Measurements from ENCODE around the gene RERG. TPM values are rescaled to one million over a fixed set of nuclear protein-coding genes. Genes with fewer than 3 reads are reported as not detected.

Gene RERG
- total RNA-seq, 2 experiments from 2014 or later, result not detected

GRCh38 chr12:15172060-15172822 is 49.0 kb downstream of the RERG start:
- ATAC-seq (no peak), DNase-seq (no peak)
- Mint-ChIP-seq H3K36me3 (ENCODE audit: low read depth) (no peaks in the 10 kb centered on the region), H3K9me3 (no peaks in the 10 kb centered on the region), H3K4me3 (no peak overlapping the region), H3K27me3 (peaks cover 6% of the 10 kb centered on the region), H3K4me1 (ENCODE audit: low read depth) (no peaks in the 10 kb centered on the region), H3K27ac (no peak overlapping the region)
- CTCF ChIA-PET, result interaction anchor here (1.0 to 1.3 kb wide), 3 partner anchors 9 to 49 kb away, joined by 3 to 4 read pairs (median 3); partner anchors contain the start of gene RERG
- POLR2A ChIA-PET, result interaction anchor here (0.6 kb wide), 1 partner anchor 32 kb away, joined by 3 read pairs; no protein-coding TSS in a partner anchor
- intact Hi-C loops (cut with micrococcal nuclease), result no loop called here
- TF ChIP-seq, protein P1, sequence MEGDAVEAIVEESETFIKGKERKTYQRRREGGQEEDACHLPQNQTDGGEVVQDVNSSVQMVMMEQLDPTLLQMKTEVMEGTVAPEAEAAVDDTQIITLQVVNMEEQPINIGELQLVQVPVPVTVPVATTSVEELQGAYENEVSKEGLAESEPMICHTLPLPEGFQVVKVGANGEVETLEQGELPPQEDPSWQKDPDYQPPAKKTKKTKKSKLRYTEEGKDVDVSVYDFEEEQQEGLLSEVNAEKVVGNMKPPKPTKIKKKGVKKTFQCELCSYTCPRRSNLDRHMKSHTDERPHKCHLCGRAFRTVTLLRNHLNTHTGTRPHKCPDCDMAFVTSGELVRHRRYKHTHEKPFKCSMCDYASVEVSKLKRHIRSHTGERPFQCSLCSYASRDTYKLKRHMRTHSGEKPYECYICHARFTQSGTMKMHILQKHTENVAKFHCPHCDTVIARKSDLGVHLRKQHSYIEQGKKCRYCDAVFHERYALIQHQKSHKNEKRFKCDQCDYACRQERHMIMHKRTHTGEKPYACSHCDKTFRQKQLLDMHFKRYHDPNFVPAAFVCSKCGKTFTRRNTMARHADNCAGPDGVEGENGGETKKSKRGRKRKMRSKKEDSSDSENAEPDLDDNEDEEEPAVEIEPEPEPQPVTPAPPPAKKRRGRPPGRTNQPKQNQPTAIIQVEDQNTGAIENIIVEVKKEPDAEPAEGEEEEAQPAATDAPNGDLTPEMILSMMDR (IDR thresholded peaks at IDR 0.05), result no peak

- H3K4me1 Mint-ChIP-seq (ENCODE audit: low read depth), result no peaks in the 10 kb centered on the region
- DNase-seq (no peak), ATAC-seq (no peak)
- TF ChIP-seq, protein P1 (IDR thresholded peaks at IDR 0.05), result no peak
- intact Hi-C loops (cut with micrococcal nuclease), result no loop called here
- no peak overlapping the region for H3K4me3 Mint-ChIP-seq
- H3K27me3 Mint-ChIP-seq, result peaks cover 5% of the 10 kb centered on the region
- H3K9me3 Mint-ChIP-seq, result no peaks in the 10 kb centered on the region
- CTCF ChIA-PET, result interaction anchor here (1.0 kb wide), 1 partner anchor 50 kb away, joined by 3 read pairs; the partner anchor contains the start of gene RERG
- no peaks in the 10 kb centered on the region for H3K36me3 Mint-ChIP-seq (ENCODE audit: low read depth)
- no peak overlapping the region for H3K27ac Mint-ChIP-seq
- POLR2A ChIA-PET, result interaction anchor here (0.6 kb wide), 1 partner anchor 31 kb away, joined by 3 read pairs; no protein-coding TSS in a partner anchor
Observed at GRCh38 chr12:15171012-15171655, 50.1 kb downstream of the RERG start.

DNA sequence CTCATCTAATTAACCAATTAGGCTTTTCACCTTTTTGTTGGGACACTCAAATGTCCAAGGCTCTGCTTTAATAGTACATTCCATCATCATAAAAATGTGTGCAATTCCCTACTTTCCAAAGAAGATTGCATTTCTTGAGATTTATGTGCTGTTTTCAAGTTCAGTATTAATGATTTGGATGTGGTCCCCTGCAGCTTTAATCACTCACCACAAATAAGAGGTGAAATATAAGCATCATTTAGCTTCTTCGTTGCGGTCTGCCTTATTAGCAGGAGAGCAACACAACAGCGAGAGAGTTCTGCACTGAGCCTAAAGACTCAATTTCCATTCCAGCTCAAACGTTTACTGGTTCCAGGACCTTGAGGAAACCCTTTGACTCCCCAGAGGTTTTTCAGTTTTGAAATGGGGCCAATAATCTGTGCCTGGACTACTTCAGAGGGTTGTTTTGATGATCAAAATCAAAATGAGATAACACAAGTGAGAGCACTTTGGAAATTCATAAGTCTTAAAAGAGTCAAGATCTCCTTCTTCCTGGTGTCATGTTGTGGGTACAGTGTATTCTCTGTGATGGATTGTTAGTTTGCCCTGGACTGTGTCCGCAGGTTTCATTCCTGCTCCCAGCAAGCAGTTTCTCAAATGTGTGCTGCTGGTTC is 53.1 kb downstream of the RERG start:
- H3K4me3 Mint-ChIP-seq, result no peak overlapping the region
- H3K27me3 Mint-ChIP-seq, result peaks cover 6% of the 10 kb centered on the region
- no peaks in the 10 kb centered on the region for H3K9me3 Mint-ChIP-seq
- DNase-seq (no peak), ATAC-seq (no peak)
- no peak overlapping the region for H3K27ac Mint-ChIP-seq
- POLR2A ChIA-PET, result interaction anchor here (0.7 kb wide), 1 partner anchor 1050 kb away, joined by 3 read pairs; no protein-coding TSS in a partner anchor
- no peaks in the 10 kb centered on the region for H3K4me1 Mint-ChIP-seq (ENCODE audit: low read depth)
- TF ChIP-seq, protein P1 (IDR thresholded peaks at IDR 0.05), result no peak
- intact Hi-C loops (cut with micrococcal nuclease), result loop anchor here (10.0 kb wide), 1 partner anchor 347 kb away; no protein-coding TSS in a partner anchor
- no peaks in the 10 kb centered on the region for H3K36me3 Mint-ChIP-seq (ENCODE audit: low read depth)
- CTCF ChIA-PET, result no interaction called here

- peaks cover 8% of the 10 kb centered on the region for H3K27me3 Mint-ChIP-seq
- TF ChIP-seq, protein P1 (IDR thresholded peaks at IDR 0.05), result no peak
- no peak for ATAC-seq
- ChIA-PET CTCF (no interaction called here), POLR2A (interaction anchor here (1.1 kb wide), 1 partner anchor 41 kb away, joined by 3 read pairs; no protein-coding TSS in a partner anchor)
- DNase-seq, result no peak
- H3K9me3 Mint-ChIP-seq, result no peaks in the 10 kb centered on the region
- intact Hi-C loops (cut with micrococcal nuclease), result loop anchor here (10.0 kb wide), 1 partner anchor 350 kb away; no protein-coding TSS in a partner anchor
- no peaks in the 10 kb centered on the region for H3K36me3 Mint-ChIP-seq (ENCODE audit: low read depth)
- no peak overlapping the region for H3K27ac Mint-ChIP-seq
- H3K4me1 Mint-ChIP-seq (ENCODE audit: low read depth), result no peaks in the 10 kb centered on the region
- H3K4me3 Mint-ChIP-seq, result no peak overlapping the region
Observed at GRCh38 chr12:15165012-15165659, 56.1 kb downstream of the RERG start.
